ENCODE results near the gene SNAPIN. TPM values are rescaled to one million over a fixed set of nuclear protein-coding genes. Genes with fewer than 3 reads are reported as not detected.
A peak's percentile ranks its signal among the peaks of the same experiment; 100 is the strongest.
"Not testable (repeated sequence)": the region's sequence is repeated elsewhere in the genome, so short reads cannot be mapped to it uniquely, and the experiment has no call there.

Gene SNAPIN
- total RNA-seq, 1 donor from 2014 or later, result 52.0 TPM

DNA sequence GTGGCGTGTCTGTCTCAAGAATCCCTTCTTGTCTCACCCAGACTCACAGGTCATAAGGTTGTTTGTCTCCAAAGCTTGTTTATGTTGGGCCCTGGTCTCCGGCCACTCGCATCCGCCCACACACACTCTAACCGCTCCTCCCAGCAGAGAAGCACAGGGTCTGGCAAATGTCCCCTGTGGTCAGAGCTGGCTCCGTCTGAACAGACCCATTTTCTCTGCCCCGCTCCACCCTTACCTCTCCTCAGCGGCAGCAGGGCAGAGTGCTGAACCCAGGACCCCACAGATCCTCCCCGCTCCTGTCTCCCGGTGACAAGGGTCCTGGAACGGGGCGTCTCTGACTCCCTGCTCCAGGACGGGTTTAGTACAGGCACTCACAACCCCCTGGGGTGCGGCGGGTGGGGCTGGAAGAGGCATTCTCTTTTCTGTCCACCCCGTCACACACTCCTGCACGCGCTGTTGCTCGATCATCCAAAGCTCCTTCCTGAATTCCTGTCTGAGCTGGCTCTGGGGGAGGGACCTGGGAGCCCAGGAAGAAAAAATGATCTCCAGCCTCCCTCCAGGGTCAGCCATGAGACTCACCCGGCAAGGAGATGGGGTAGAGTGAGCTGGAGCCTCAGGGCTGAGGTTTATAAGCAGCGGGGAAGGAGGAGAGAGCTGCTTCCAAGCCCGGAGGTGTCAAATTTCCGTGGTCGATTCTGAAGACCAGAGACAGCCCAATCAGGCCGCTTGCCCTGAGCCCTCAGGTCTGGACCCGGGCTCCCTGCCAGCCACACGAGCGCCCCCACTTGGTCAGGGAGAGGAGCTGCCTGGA is 31.4 kb upstream of the SNAPIN start, which contains the start of gene S100A13:
Gene S100A13, minus strand, starts transcription at position 602 of the 811 bp plus-strand sequence. CDS start 1,033 bp downstream, outside the sequence.
- peak; percentile 91 to 92 for DNase-seq (ENCODE audit: low read depth in 2 of 2)

DNA sequence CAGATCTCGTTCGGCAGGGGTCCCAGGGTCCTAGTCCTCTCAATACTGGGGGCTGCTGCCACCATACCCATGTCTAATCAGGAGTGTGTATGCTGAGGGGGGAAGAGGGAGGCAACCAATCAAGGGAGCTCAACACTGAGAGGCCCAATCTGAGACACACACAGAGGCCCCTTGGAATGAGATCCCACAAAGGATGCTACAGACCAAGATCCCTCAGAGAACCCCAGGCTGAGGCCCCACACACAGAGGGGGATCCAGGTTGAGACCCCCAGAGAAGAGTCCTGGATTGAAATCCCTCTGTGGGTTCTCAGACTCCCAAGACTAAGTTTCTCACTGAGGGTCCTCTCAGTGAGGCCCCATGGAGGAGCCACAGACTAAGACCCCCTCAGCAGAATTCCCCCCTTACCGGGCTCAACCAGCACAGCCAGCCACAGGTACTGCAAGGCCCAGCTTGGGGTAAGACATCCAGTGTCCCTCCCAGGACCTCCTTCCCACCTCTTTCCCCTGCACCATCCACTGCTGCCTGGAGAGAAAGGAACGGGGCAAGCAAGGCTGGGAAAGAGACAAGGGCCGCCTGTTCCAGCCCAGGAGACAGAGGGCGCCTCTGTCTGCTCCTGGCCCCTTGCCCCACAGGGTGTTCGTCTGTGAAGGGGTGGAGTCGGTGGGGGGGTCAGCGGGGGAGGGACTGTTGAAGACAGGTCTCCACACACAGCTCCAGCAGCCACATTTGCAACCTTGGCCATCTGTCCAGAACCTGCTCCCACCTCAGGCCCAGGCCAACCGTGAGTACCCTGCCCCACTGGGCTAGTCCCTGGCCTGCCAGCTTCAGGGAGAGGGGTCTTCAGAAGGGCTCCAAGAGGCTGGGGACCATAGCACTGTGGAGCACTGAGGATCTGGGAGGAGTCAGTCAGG is 30.5 kb upstream of the SNAPIN start, which contains the start of gene S100A1:
Gene S100A1, plus strand, starts transcription at position 720 of the 912 bp plus-strand sequence. CDS start 2,088 bp downstream, outside the sequence.
- no peak for DNase-seq (ENCODE audit: low read depth in 2 of 2)

- DNase-seq (ENCODE audit: low read depth in 2 of 2), result no peak
Observed at GRCh38 chr1:153628638-153629342, 29.7 kb upstream of the SNAPIN start.

GRCh38 chr1:153629343-153629665 is 29.2 kb upstream of the SNAPIN start:
- no peak for DNase-seq (ENCODE audit: low read depth in 2 of 2)

DNA sequence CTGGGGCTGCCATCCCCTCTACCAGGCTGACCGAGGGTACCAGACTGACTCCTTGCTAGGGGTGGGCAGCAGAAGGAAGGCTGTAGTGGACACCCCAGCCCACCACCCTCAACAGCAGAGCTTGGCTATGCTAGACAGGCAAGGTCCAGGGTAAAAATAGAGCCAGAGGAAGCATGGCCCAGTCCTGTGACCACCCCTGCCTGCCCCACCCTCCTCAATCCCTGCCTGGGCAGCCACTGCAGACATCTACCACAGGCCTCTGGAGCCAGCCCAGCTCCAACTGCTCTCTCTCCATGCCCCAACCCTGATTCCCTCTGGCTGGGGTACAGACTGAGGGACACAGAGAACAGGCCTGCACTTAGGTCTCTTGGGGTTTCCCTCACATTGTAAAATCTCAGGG is 28.5 kb upstream of the SNAPIN start:
- no peak for DNase-seq (ENCODE audit: low read depth in 2 of 2)

- DNase-seq (ENCODE audit: low read depth in 2 of 2), result no peak
Observed at GRCh38 chr1:153630384-153630783, 28.1 kb upstream of the SNAPIN start.

DNA sequence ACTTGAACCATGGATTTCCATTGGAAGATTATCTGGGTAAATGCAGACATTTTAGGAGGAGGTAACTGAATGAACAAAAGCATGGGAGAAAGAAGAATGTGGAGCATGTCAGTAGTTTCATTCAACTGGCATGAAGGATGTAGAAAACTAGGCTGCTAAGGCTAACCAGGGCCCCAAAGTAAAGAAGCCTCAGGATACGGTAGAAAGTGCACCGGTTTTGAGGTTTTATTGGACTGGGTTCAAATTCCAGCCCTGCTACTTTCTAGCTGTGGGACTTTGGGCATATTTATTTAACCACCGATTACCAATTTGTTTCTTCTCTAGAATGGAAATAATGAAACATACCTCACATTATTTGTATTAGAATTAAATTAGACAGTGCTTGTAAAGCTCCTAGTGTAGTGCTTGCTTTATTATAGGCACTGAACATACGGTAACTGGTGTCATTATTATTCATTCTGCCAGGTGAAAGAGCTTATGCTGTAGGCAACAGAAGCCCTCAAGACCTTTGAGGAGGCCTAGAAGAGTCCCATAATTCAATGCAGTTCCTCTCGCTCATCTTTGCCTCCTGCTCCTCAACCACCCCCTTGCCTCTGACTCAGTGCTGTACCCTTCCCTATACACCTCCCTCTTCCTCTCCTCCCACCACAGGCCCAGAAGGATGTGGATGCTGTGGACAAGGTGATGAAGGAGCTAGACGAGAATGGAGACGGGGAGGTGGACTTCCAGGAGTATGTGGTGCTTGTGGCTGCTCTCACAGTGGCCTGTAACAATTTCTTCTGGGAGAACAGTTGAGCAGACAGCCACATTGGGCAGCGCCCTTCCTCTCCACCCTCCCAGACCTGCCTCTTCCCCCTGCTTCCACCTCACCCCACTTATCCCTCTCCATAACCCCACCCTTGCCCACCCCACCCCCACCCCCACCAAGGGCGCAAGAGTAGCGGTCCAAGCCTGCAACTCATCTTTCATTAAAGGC is 27.2 kb upstream of the SNAPIN start:
- DNase-seq (ENCODE audit: low read depth in 2 of 2), result no peak

GRCh38 chr1:153633161-153633753 is 25.2 kb upstream of the SNAPIN start:
- DNase-seq (ENCODE audit: low read depth in 2 of 2), result no peak

GRCh38 chr1:153633754-153634665 is 24.5 kb upstream of the SNAPIN start, which contains the start of gene CHTOP:
Gene CHTOP, plus strand, starts transcription at chr1:153634066. Its CDS starts 2,523 bp downstream, at chr1:153636589.
- DNase-seq (ENCODE audit: low read depth in 2 of 2), result peak; percentile 99 to 100

DNA sequence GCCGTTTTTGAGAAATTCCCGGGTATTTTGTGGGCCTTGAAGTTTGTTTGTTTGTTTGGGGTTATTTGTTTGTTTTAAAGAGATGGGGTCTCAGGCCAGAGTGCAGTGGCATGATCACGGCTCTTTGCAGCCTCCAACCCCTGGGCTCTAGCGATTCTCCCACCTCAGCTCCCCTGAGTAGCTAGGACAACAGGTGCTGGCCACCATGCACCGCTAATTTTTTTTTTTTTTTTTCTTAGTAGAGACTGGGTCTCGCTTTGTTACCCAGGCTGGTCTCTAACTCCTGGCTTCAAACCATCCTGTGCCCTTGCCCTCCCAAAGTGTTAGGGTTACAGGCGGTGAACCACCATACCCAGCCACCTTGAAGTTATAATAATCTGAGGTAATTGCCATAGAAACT is 22.6 kb upstream of the SNAPIN start:
- no peak for DNase-seq (ENCODE audit: low read depth in 2 of 2)

GRCh38 chr1:153636312-153636711 is 22.2 kb upstream of the SNAPIN start:
- no peak for DNase-seq (ENCODE audit: low read depth in 2 of 2)

- no peak for DNase-seq (ENCODE audit: low read depth in 2 of 2)
Observed at GRCh38 chr1:153638261-153638660, 20.2 kb upstream of the SNAPIN start.

DNA sequence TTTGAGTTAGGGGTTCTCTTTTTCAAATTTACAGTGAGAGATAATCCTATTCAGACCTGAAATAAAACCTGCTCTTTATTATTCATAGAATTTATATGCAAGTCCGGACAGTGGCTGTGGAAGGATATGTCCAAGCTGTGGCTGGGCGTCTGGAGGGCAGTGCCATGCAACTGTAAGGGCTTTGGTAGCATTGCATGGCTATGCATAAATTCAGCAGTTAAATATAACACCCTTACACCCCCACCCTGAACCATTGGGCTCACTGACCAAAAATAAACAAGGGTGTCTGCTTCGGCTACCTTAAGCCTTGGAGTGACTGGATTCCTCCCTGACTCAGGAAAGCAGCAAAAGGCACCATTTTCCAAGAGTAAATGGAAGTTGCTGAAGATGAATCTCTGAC is 19.2 kb upstream of the SNAPIN start:
- DNase-seq (ENCODE audit: low read depth in 2 of 2), result no peak

DNA sequence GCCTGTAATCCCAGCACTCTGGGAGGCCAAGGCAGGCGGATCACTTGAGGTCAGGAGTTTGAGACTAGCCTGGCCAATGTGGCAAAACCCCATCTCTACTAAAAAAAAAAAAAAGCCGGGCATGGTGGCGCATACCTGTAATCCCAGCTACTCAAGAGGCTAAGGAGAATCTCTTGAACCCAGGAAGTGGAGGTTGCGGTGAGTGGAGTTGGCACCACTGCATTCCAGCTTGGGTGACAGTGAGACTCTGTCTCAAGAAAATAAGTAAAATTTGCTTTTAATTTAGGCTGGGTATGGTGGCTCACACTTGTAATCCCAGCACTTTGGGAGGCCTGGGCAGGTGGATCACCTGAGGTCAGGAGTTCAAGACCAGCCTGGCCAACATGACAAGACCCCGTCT is 18.3 kb upstream of the SNAPIN start:
- DNase-seq (ENCODE audit: low read depth in 2 of 2), result not testable (repeated sequence)

GRCh38 chr1:153640861-153641260 is 17.6 kb upstream of the SNAPIN start:
- no peak for DNase-seq (ENCODE audit: low read depth in 2 of 2)

GRCh38 chr1:153642161-153642560 is 16.3 kb upstream of the SNAPIN start:
- DNase-seq (ENCODE audit: low read depth in 2 of 2), result no peak

DNA sequence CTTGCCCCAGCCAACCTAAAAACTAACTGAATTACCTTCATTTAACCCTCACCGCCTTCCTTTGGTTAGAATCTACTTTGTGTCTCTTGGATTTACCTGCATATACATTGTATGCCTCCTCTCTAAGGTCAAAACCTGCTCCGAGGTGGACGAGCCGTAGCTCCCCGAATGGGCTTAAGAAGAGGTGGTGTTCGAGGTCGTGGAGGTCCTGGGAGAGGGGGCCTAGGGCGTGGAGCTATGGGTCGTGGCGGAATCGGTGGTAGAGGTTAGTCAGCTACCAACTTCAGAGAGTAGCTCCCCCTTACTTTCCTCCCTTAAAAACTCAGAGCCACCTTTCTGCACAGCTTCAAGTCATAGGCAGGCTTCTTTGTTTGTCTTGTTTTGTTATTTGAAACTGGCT is 15.4 kb upstream of the SNAPIN start:
- DNase-seq (ENCODE audit: low read depth in 2 of 2), result no peak

DNA sequence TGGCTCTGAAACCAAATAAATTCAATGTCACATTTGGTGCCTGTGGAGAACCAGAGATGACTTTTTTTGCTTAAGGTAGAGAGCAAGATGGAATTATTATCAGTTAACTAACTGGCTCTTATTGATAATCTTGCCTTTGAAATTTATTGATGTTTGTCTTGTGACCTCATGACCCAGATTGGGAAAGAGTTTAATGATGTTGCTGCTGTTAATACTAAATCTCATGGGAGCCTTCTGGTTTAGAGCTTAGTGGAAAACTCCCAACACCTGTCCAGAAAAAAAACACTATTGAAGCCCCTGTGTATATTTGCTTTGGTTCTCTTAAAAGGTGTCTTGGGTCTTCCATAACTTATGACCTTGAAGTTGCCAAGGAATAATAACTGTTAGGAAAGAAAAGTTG is 14.7 kb upstream of the SNAPIN start:
- DNase-seq (ENCODE audit: low read depth in 2 of 2), result no peak
